K562 (cell line): ENCODE results near the gene REG4. TPM values are rescaled to one million over a fixed set of nuclear protein-coding genes. Genes with fewer than 3 reads are reported as not detected.

Experiments used
- ATAC-seq: fragments of 200-7000 bp; cut with Tn5 transposase; 3 replicates; pipeline ENCODE4 v1.9.1; 2020; ENCODE audit warnings: moderate library complexity
- BruUV-seq: library from RNA; stranded (reverse); fragments of 400-500 nt; replicated peaks from 2 replicates; lab custom pipeline; 2021; lab: Mats Ljungman, UMichigan
- CTCF ChIA-PET: fragments of 300-600 bp; formaldehyde crosslinking; extraction: SDS; loops from one replicate; lab custom pipeline; 2021; ENCODE audit warnings: low intra/inter-chr PET ratio; lab: Yijun Ruan, JAX
- POLR2A ChIA-PET: fragments of 300-600, 350-650 bp; sonication (Branson Sonifier 250); formaldehyde crosslinking; extraction: SDS; loops from one replicate; lab custom pipeline; 2021; ENCODE audit warnings: antibody characterized with exemption, inconsistent platforms; lab: Yijun Ruan, JAX
- DNase-seq, 4 experiments: peaks; one replicate each; pipeline versions ENCODE4 v3.0.0 to v3.0.0-alpha.2; 2011 to 2018; ENCODE audit warnings: low spot score in 3 of 4, mixed read lengths in 3 of 4; ENCODE audit errors: extremely low read depth in 1 of 4
- FAIRE-seq: peaks from 2 replicates; lab custom pipeline; 2011; peaks lifted over from hg19 to GRCh38; lab: Jason Lieb, UNC
- H2AFZ ChIP-seq: 2 replicates; pipeline ENCODE4 v1.6.0; 2011; ENCODE audit warnings: low read depth, low read length, control low read depth, inconsistent platforms
- H3K27ac ChIP-seq: fragments of 200-600 bp; 3 replicates; pipeline ENCODE4 v1.8.0; 2011; ENCODE audit warnings: low read depth, mild to moderate bottlenecking, control low read depth, inconsistent platforms, low read length, moderate library complexity, mixed read lengths; ENCODE audit errors: extremely low read depth
- H3K27me3 ChIP-seq, 2 experiments: fragments of 300-600 bp in 1 of 2; 2 replicates in 1 of 2; 3 replicates in 1 of 2; pipeline versions ENCODE4 v1.6.0 to v1.8.0; 2011; ENCODE audit warnings: inconsistent platforms in 2 of 2, low read length in 2 of 2, mild to moderate bottlenecking in 1 of 2, mixed read lengths in 1 of 2, moderate library complexity in 1 of 2; ENCODE audit not compliant: control insufficient read depth in 2 of 2, insufficient read depth in 2 of 2
- H3K36me3 ChIP-seq: fragments of 300-600 bp; 3 replicates; pipeline ENCODE4 v1.8.0; 2011; ENCODE audit warnings: mild to moderate bottlenecking, low read length, inconsistent platforms; ENCODE audit not compliant: control insufficient read depth, insufficient read depth
- H3K4me1 ChIP-seq, 2 experiments: fragments of 200-600 bp in 1 of 2; replicated peaks in 1 of 2; 2 replicates in 1 of 2; 3 replicates in 1 of 2; pipeline versions ENCODE4 v1.5.1 to v1.8.0; 2011; ENCODE audit warnings: inconsistent platforms in 2 of 2, low read length in 2 of 2, mild to moderate bottlenecking in 1 of 2, mixed read lengths in 1 of 2, moderate library complexity in 1 of 2; ENCODE audit not compliant: control insufficient read depth in 2 of 2, insufficient read depth in 2 of 2
- H3K4me2 ChIP-seq: 2 replicates; pipeline ENCODE4 v1.6.1; 2011; ENCODE audit warnings: low read length, control low read depth, inconsistent platforms, mixed read lengths; ENCODE audit not compliant: insufficient read depth
- H3K4me3 ChIP-seq: fragments of 200-600 bp; sonication (generic), shearing (Covaris generic); 2 replicates; pipeline ENCODE4 v1.5.1; 2016; ENCODE audit warnings: control low read depth, inconsistent platforms
- H3K79me2 ChIP-seq: fragments of 200-600 bp; 3 replicates; pipeline ENCODE4 v1.8.0; 2011; ENCODE audit warnings: low read length, inconsistent platforms; ENCODE audit not compliant: control insufficient read depth, insufficient read depth
- H3K9ac ChIP-seq, 2 experiments: 2 replicates each; pipeline versions ENCODE4 v1.6.0 to v1.6.1; 2011; ENCODE audit warnings: low read depth in 2 of 2, low read length in 2 of 2, control low read depth in 1 of 2, inconsistent platforms in 1 of 2, mild to moderate bottlenecking in 1 of 2, mixed read lengths in 1 of 2; ENCODE audit not compliant: insufficient read depth in 1 of 2
- H3K9me1 ChIP-seq: one replicate; pipeline ENCODE4 v1.6.0; 2011; ENCODE audit warnings: inconsistent platforms, mild to moderate bottlenecking, low read length, moderate library complexity; ENCODE audit not compliant: control insufficient read depth, insufficient read depth
- H3K9me3 ChIP-seq: replicated peaks from 2 replicates; pipeline ENCODE4 v1.5.1; 2011; ENCODE audit warnings: low read depth, low read length, inconsistent platforms; ENCODE audit not compliant: control insufficient read depth, insufficient read depth
- H4K20me1 ChIP-seq: replicated peaks from 2 replicates; pipeline ENCODE4 v1.6.1; 2011; ENCODE audit warnings: low read length, inconsistent platforms, mixed read lengths; ENCODE audit not compliant: control insufficient read depth, insufficient read depth
- CEBPB ChIP-seq: fragments of 450-650 bp; IDR thresholded peaks from 2 replicates; pipeline ENCODE4 v1.6.1; 2016; ENCODE audit warnings: missing genetic modification characterization, missing compliant biosample characterization
- HINFP ChIP-seq: fragments of 450-650 bp; conservative IDR thresholded peaks from 2 replicates; pipeline ENCODE4 v1.6.1; 2016; ENCODE audit warnings: missing genetic modification characterization, low read depth, mild to moderate bottlenecking, control low read depth, missing compliant biosample characterization
- MTA3 ChIP-seq: fragments of 450-650 bp; formaldehyde crosslinking; IDR thresholded peaks from 2 replicates; pipeline ENCODE4 v1.6.1; 2017; ENCODE audit warnings: mild to moderate bottlenecking, borderline replicate concordance
- NFIC ChIP-seq: fragments of 450-650 bp; IDR thresholded peaks from 2 replicates; pipeline ENCODE4 v1.6.1; 2017; ENCODE audit warnings: mild to moderate bottlenecking, inconsistent platforms
- ZFP36 ChIP-seq: fragments of 150-350 bp; IDR thresholded peaks from 2 replicates; pipeline ENCODE4 v1.6.1; 2018; ENCODE audit warnings: low read length, low read depth; ENCODE audit not compliant: partially characterized antibody
- ZNF232 ChIP-seq: sonication (generic); formaldehyde crosslinking; IDR thresholded peaks from 2 replicates; pipeline ENCODE4 v1.8.0; 2022; ENCODE audit warnings: mild to moderate bottlenecking, missing genetic modification reagents
- WGBS: fragments of 100-300 bp; shearing (Covaris generic); methylation state at CpG from one replicate; pipeline ENCODE4 v1.1.6; 2016; ENCODE audit warnings: low coverage, mixed read lengths; ENCODE audit not compliant: insufficient coverage; ENCODE audit errors: missing lambda C conversion rate; 5-methylcytosine and 5-hydroxymethylcytosine counted together
- in situ Hi-C: fragments of 300-500 bp; cut with MboI; formaldehyde crosslinking; loops from 4 replicates; pipeline ENCODE4 v1.15.0; 2018; ENCODE audit warnings: inconsistent platforms, mixed read lengths
- intact Hi-C: fragments of 100-400 bp; cut with micrococcal nuclease; formaldehyde crosslinking; loops from 2 replicates; pipeline ENCODE4 v1.14.2; 2022
- polyA plus RNA-seq, 8 experiments: library from polyadenylated mRNA; depleted of rRNA in 4 of 8; stranded (reverse) in 5 of 8; unstranded in 3 of 8; fragments of >200 nt; fragmentation: Nextera tagmentation in 2 of 8; fragmentation: Illumina TruSeq in 1 of 8; extraction: Ambion mirVana in 2 of 8; extraction: Trizol in 1 of 8; gene quantifications; 2 replicates each; pipeline versions ENCODE4 v1.2.1 to v1.2.3, GENCODE V29; 2011 to 2014; ENCODE audit warnings: inconsistent platforms in 1 of 8, missing spikeins in 1 of 8
- total RNA-seq, 7 experiments: library from RNA; depleted of rRNA in 6 of 7; stranded (reverse); fragments of >200 nt in 6 of 7; fragmentation: Illumina TruSeq in 2 of 7; extraction: Trizol in 2 of 7; gene quantifications; 2 replicates each; pipeline versions ENCODE4 v1.2.1 to v1.2.3, GENCODE V29; 2011 to 2021; ENCODE audit warnings: low replicate concordance in 1 of 7

REG4 gene
- total and polyA plus RNA-seq, 9 of the 15 experiments (the other 6 are each of a cell fraction or from before 2014, with no cell fraction given): not detected

DNA sequence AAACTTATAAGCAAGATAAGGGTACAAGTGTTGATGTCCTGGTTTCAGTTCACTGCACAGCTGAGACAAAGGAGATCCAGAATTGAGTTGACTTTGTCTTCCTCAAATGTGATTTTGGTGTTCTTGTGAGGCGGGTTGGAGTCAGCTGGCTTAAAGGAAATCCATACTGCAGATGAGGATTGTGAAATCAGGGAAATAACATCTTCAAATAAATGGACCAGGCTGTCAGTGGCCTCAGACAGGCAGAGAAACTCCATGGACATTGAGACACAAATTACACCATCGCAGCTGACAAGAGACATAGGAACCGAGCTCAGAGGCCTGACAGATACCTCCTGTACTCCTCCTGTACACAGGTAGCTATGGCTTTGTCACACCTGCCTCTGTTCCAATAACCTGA lies 27.0 kb upstream of the REG4 start:
- in situ Hi-C loops (no loop called here), intact Hi-C loops (no loop called here)
- H3K9ac ChIP-seq: no peak overlapping the region
- H3K36me3 ChIP-seq: no peaks in the 10 kb centered on the region
- H3K4me3 ChIP-seq: no peak overlapping the region
- POLR2A ChIA-PET: interaction anchor here (0.6 kb wide), 1 partner anchor 94 kb away, joined by 3 read pairs; no protein-coding TSS in a partner anchor
- H3K79me2 ChIP-seq: no peaks in the 10 kb centered on the region
- no peak overlapping the region for H2AFZ ChIP-seq
- BruUV-seq: no TSS peak
- no peaks in the 10 kb centered on the region for H4K20me1 ChIP-seq
- H3K27me3 ChIP-seq: peaks cover 2 to 9% of the 10 kb centered on the region in 2 experiments; a peak in 2 of 5 replicates
- DNase-seq (no peak), FAIRE-seq (no peak), ATAC-seq (no peak)
- TF ChIP-seq CEBPB (tag) (peak; percentile 50; the same call in 1 of the 2 replicates), ZFP36 (no peak)
- no peaks in the 10 kb centered on the region for H3K9me3 ChIP-seq
- no peak overlapping the region for H3K27ac ChIP-seq
- no peak overlapping the region for H3K4me2 ChIP-seq
- WGBS: 4% methylated on average over 3 of the region's 3 CpGs
- H3K4me1 ChIP-seq: peaks cover 0 to 11% of the 10 kb centered on the region in 2 experiments; a peak in 3 of 5 replicates
- no peaks in the 10 kb centered on the region for H3K9me1 ChIP-seq
- CTCF ChIA-PET: no interaction called here

DNA sequence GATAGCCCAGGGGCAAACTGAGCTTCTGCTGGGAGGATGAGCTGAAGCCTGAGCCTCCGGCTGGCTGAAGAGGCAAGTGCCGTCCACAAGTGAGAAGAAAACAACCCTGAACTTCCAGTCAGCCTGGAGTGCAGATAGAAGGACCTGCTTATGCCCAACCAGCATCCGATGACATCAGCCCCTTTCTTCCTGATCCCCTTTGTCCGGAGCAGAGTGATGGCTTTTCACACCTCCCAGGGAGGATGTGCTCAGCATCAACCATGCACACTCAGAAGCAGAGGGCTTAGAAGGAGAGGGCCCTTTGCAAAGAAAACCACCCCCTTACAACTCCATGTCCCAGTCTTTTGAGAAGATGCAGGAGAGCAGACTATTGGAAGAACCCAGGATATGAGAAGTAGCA lies 23.7 kb upstream of the REG4 start:
- Histone ChIP-seq H3K4me3 (no peak overlapping the region), H2AFZ (no peak overlapping the region), H3K27me3 (peaks cover 2 to 9% of the 10 kb centered on the region in 2 experiments; a peak in 2 of 5 replicates), H3K9me1 (no peaks in the 10 kb centered on the region), H4K20me1 (no peaks in the 10 kb centered on the region), H3K36me3 (no peaks in the 10 kb centered on the region), H3K9ac (no peak overlapping the region), H3K27ac (no peak overlapping the region), H3K4me2 (no peak overlapping the region), H3K4me1 (no peaks in the 10 kb centered on the region), H3K79me2 (no peaks in the 10 kb centered on the region), H3K9me3 (no peaks in the 10 kb centered on the region)
- in situ Hi-C loops (no loop called here), intact Hi-C loops (no loop called here)
- CTCF ChIA-PET: no interaction called here
- no TSS peak for BruUV-seq
- POLR2A ChIA-PET: interaction anchor here (1.6 to 1.9 kb wide), 2 partner anchors 20 to 75 kb away, joined by 3 to 4 read pairs; no protein-coding TSS in a partner anchor
- FAIRE-seq (no peak), DNase-seq (no peak), ATAC-seq (no peak)
- TF ChIP-seq MTA3 (no peak), ZNF232 (no peak), NFIC (no peak), HINFP (tag) (no peak)
- 2% methylated on average over 4 of the region's 4 CpGs for WGBS
